Chondrocyte (in vitro differentiated cells): ENCODE measurements around the gene MME. TPM values are rescaled to one million over a fixed set of nuclear protein-coding genes. Genes with fewer than 3 reads are reported as not detected.

Source experiments
- DNase-seq: peaks from one replicate; pipeline ENCODE4 v3.0.0; 2021; ENCODE audit warnings: mixed read lengths, low spot score
- H3K27ac Mint-ChIP-seq: one replicate; pipeline ENCODE4 v1.8.0; 2021; ENCODE audit warnings: mild to moderate bottlenecking, moderate library complexity, mixed read lengths; ENCODE audit not compliant: unreplicated experiment
- H3K27me3 Mint-ChIP-seq: 2 replicates; pipeline ENCODE4 v1.8.0; 2021; ENCODE audit warnings: low read depth, mixed read lengths
- H3K36me3 Mint-ChIP-seq: 2 replicates; pipeline ENCODE4 v1.8.0; 2021; ENCODE audit warnings: low read depth, mixed read lengths
- H3K4me1 Mint-ChIP-seq: 2 replicates; pipeline ENCODE4 v1.8.0; 2021; ENCODE audit warnings: low read depth, mild to moderate bottlenecking, mixed read lengths
- H3K4me3 Mint-ChIP-seq: one replicate; pipeline ENCODE4 v1.8.0; 2021; ENCODE audit warnings: mild to moderate bottlenecking, moderate library complexity, mixed read lengths; ENCODE audit not compliant: unreplicated experiment
- H3K9me3 Mint-ChIP-seq: 2 replicates; pipeline ENCODE4 v1.8.0; 2021; ENCODE audit warnings: low read depth, mixed read lengths
- total RNA-seq: library from RNA; stranded (reverse); gene quantifications from 3 replicates; pipeline ENCODE4 v1.2.1, GENCODE V29; 2021
- TF ChIP-seq, protein P1 (sequence below): fragments of 200-600 bp; sonication (generic); IDR thresholded peaks from 2 replicates; pipeline ENCODE4 v1.5.0; 2021; ENCODE audit warnings: antibody characterized with exemption, mild to moderate bottlenecking, moderate library complexity

MME gene
- total RNA-seq, 1 donor from 2014 or later = 2.5 TPM

DNA sequence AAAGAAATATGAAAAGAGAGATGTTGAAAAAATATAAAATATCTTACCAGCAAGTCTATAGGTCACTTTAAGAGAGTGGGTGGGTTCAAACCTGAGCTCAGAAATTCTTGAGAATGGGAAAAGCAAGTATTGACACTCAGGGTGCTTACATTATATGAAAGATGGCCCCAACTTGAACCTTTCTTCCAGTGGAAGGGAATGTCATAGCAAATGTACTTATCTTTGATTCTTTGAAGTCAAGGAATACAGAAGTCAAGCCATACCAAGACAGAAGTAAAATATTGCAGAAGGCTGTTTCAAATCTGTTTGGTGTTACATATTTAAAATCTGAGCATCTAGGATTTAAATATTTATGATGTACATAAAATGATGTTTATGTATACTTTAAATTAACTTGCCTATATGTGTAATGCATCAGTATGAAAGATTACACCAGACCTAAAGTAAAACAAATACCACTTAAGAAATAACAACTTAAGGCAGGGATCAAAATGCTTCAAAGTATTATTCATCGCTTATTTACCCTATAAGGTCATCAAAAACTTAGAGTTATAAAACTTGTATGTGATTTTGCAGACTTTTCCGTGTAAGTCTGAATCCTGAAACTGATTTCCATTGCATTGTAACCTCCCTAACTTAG is 8.7 kb downstream of the MME start:
- DNase-seq = no peak
- peaks cover 3% of the 10 kb centered on the region for H3K27me3 Mint-ChIP-seq
- H3K9me3 Mint-ChIP-seq = no peaks in the 10 kb centered on the region
- no peak overlapping the region for H3K4me3 Mint-ChIP-seq
- TF ChIP-seq, protein P1, sequence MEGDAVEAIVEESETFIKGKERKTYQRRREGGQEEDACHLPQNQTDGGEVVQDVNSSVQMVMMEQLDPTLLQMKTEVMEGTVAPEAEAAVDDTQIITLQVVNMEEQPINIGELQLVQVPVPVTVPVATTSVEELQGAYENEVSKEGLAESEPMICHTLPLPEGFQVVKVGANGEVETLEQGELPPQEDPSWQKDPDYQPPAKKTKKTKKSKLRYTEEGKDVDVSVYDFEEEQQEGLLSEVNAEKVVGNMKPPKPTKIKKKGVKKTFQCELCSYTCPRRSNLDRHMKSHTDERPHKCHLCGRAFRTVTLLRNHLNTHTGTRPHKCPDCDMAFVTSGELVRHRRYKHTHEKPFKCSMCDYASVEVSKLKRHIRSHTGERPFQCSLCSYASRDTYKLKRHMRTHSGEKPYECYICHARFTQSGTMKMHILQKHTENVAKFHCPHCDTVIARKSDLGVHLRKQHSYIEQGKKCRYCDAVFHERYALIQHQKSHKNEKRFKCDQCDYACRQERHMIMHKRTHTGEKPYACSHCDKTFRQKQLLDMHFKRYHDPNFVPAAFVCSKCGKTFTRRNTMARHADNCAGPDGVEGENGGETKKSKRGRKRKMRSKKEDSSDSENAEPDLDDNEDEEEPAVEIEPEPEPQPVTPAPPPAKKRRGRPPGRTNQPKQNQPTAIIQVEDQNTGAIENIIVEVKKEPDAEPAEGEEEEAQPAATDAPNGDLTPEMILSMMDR = no peak
- H3K27ac Mint-ChIP-seq = no peak overlapping the region
- no peaks in the 10 kb centered on the region for H3K4me1 Mint-ChIP-seq
- no peaks in the 10 kb centered on the region for H3K36me3 Mint-ChIP-seq

DNA sequence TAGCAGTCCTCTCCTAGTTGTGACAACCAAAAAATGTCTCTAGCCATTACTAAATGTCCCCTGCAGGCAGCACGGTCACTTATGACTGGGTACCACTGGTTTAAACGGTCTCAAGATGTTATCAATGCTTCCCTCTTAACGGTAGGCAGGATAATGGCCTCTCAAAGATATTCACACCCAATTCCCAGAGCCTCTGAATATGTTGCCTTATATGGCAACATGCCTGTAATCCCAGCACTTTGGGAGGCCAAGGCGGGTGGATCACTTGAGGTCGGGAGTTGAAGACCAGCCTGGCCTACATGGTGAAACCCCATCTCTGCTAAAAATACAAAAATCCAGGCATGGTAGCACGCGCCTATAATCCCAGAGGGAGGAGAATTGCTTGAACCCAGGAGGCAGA is 9.4 kb downstream of the MME start:
- Mint-ChIP-seq H3K27ac (no peak overlapping the region), H3K4me1 (no peaks in the 10 kb centered on the region), H3K4me3 (no peak overlapping the region), H3K36me3 (no peaks in the 10 kb centered on the region), H3K9me3 (no peaks in the 10 kb centered on the region), H3K27me3 (peaks cover 3% of the 10 kb centered on the region)
- DNase-seq = no peak
- TF ChIP-seq, protein P1 = no peak

DNA sequence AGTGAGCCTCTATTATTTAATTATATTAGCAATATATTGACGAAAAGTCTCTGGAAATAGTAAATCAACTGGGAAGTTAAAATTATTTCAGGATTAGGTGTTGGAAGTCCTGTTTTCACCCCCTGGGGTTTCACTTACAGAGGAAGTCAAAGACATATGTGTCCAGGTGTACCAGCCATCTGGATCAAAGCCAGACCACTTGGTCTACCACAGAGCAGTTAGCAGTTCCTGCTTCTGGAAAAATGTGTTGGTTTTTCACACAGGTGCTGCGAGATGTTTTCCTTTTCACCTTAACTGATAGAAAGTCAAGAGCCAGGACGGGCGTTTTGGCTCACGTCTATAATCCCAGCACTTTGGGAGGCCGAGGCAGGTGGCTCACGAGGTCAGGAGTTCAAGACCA is 13.1 kb downstream of the MME start:
- H3K4me3 Mint-ChIP-seq = no peak overlapping the region
- H3K36me3 Mint-ChIP-seq = no peaks in the 10 kb centered on the region
- H3K4me1 Mint-ChIP-seq = no peaks in the 10 kb centered on the region
- H3K27me3 Mint-ChIP-seq = peaks cover 2% of the 10 kb centered on the region
- TF ChIP-seq, protein P1 = no peak
- no peaks in the 10 kb centered on the region for H3K9me3 Mint-ChIP-seq
- H3K27ac Mint-ChIP-seq = no peak overlapping the region
- no peak for DNase-seq

DNA sequence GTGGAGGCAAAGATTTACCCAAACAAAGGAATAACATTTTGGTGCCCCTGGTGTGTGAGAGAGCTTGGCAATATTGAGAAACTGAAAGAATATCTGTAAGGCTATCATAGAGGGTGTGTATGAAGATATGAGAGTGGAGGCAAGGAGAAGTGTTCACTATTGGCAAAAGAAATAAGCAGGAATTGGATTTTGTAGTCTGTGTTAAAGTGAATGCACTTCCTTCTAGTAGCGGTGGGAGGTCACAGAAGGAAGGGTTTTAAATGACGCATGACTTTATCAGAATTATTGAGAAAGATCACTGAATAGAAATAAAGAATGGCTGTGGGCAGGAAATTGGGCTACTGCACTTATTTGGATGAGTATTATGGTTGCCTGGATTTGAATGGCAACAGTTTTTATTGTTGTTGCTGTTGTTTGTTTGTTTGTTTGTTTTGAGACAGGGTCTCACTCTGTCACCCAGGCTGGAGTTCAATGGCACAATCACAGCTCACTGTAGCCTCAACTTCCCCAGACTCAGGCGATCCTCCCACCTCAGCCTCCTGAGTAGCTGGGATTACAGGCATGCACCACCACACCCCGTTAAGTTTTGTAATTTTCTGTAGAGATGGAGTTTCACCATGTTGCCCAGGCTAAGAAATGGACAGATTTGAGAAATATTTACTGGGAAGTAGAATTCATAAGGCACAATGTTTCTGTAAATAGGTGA is 16.3 kb downstream of the MME start:
- TF ChIP-seq, protein P1 = no peak
- Mint-ChIP-seq H3K9me3 (peaks cover 5% of the 10 kb centered on the region), H3K4me1 (peaks cover under 1% of the 10 kb centered on the region), H3K36me3 (no peaks in the 10 kb centered on the region), H3K27me3 (peaks cover 2% of the 10 kb centered on the region), H3K27ac (no peak overlapping the region), H3K4me3 (no peak overlapping the region)
- no peak for DNase-seq

DNA sequence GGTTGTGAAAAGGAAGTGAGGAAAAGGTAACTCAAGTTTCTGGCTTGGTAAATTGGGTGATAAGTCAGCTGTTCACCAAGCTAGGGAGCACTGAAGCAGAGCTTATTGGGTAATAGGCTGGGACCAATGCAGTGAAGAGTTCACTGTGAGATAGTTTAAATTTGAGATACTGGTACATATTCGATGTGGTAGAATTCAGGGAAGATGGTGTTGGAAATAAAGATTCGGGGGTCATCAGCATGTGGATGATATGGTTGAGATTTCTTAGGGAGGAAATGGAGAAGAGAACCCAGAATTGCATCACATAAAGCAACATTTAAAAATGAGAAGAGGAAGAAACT is 16.9 kb downstream of the MME start:
- Mint-ChIP-seq H3K4me3 (no peak overlapping the region), H3K4me1 (peaks cover 4% of the 10 kb centered on the region), H3K9me3 (peaks cover 5% of the 10 kb centered on the region), H3K27me3 (peaks cover 2% of the 10 kb centered on the region), H3K27ac (no peak overlapping the region), H3K36me3 (no peaks in the 10 kb centered on the region)
- no peak for DNase-seq
- TF ChIP-seq, protein P1 = no peak
